ENCODE measurements around the gene TEX51.

TEX51 gene

DNA sequence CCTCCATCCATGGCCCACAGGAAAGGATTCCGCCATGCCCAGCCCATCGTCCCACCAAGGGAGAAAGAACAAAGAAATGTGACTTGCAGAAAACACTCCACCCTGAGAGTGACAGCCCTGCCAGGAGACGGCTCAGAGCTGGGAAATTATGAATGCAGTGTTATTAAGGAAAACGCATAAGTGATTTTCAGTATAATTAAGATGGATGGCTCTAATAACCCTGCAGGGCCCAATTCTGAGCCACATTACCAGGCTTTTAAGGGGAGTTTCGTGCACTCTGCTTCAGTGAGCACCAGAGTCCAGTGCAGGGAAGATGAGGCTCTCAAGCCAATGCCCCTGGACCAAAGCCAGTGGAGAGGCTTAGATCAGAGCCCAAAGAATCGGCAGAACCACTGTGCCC, 10.6 kb upstream of the TEX51 start:
- peaks cover 0 to 8% of the 10 kb centered on the region in 2 experiments for H3K4me1 ChIP-seq (ENCODE audit: control insufficient read depth in 1 of 2, insufficient read depth in 1 of 2, low read depth in 1 of 2, low read length in 1 of 2)
- no peak overlapping the region for H3K27ac ChIP-seq
- H3K27me3 ChIP-seq: peaks cover 20% of the 10 kb centered on the region
- H3K9me3 ChIP-seq: no peaks in the 10 kb centered on the region
- TF ChIP-seq, protein P1, sequence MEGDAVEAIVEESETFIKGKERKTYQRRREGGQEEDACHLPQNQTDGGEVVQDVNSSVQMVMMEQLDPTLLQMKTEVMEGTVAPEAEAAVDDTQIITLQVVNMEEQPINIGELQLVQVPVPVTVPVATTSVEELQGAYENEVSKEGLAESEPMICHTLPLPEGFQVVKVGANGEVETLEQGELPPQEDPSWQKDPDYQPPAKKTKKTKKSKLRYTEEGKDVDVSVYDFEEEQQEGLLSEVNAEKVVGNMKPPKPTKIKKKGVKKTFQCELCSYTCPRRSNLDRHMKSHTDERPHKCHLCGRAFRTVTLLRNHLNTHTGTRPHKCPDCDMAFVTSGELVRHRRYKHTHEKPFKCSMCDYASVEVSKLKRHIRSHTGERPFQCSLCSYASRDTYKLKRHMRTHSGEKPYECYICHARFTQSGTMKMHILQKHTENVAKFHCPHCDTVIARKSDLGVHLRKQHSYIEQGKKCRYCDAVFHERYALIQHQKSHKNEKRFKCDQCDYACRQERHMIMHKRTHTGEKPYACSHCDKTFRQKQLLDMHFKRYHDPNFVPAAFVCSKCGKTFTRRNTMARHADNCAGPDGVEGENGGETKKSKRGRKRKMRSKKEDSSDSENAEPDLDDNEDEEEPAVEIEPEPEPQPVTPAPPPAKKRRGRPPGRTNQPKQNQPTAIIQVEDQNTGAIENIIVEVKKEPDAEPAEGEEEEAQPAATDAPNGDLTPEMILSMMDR (IDR thresholded peaks at IDR 0.05): no peak
- no peak overlapping the region for H3K4me3 ChIP-seq (ENCODE audit: low read depth in 1 of 2, low read length in 1 of 2)
- no peaks in the 10 kb centered on the region for H3K36me3 ChIP-seq

DNA sequence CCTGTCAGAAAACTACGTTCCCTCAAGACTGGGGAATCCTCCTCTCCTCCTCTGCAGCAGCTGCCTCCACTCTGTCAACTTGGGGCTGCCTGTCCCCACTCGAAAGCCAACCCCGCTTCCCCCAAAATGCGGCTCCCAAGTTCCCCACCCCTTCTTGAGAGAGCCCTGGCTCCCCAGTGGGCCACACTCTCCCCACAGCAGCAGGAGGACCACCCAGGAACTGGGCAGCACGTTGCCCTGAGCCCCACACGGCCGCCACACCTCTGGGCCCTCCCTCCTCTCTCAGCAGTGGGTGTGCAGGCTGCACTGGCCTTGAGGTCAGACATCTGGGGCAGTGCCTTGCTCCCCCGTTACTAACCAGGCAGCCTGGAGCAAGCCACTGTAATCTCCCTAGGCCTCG, 9.6 kb upstream of the TEX51 start:
- no peaks in the 10 kb centered on the region for H3K36me3 ChIP-seq
- no peaks in the 10 kb centered on the region for H3K9me3 ChIP-seq
- H3K27me3 ChIP-seq: peaks cover 20% of the 10 kb centered on the region
- TF ChIP-seq, protein P1 (IDR thresholded peaks at IDR 0.05): no peak
- no peak overlapping the region for H3K27ac ChIP-seq
- peaks cover 0 to 8% of the 10 kb centered on the region in 2 experiments for H3K4me1 ChIP-seq (ENCODE audit: control insufficient read depth in 1 of 2, insufficient read depth in 1 of 2, low read depth in 1 of 2, low read length in 1 of 2)
- H3K4me3 ChIP-seq (ENCODE audit: low read depth in 1 of 2, low read length in 1 of 2): no peak overlapping the region

DNA sequence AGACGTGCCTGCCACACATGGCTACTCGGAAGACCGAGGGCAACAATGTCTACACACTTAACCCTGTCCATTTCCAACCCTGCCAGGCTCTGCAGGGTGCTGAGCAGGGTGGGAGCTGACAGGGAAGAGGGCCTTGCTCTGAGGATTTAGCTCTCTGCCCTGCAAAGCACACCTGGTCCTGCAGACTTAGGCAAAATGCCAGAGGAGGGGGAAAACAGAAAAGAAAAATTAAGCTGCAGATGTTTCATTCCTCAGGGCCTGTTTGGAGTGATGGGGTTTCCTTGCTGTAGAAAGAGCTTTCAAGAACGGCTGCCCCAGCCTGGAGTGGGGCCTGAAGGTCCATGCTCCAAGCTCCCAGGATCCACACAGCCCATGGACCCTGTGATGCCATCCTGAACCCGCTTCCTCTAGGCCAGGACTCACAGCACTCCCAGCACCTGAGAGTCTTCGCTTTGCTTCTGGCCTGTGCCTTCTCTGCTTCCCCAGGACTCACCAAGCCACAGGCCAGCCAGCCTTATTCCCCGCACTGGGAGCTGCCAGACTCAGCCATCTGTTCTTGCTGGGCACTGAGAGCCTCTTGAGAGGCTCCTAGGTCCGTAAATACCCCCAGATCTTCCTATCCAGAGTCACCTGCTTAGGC, 9.1 kb upstream of the TEX51 start:
- no peaks in the 10 kb centered on the region for H3K9me3 ChIP-seq
- H3K36me3 ChIP-seq: no peaks in the 10 kb centered on the region
- peaks cover 0 to 8% of the 10 kb centered on the region in 2 experiments for H3K4me1 ChIP-seq (ENCODE audit: control insufficient read depth in 1 of 2, insufficient read depth in 1 of 2, low read depth in 1 of 2, low read length in 1 of 2)
- H3K27ac ChIP-seq: no peak overlapping the region
- peaks cover 20% of the 10 kb centered on the region for H3K27me3 ChIP-seq
- TF ChIP-seq, protein P1 (IDR thresholded peaks at IDR 0.05): no peak
- no peak overlapping the region for H3K4me3 ChIP-seq (ENCODE audit: low read depth in 1 of 2, low read length in 1 of 2)

DNA sequence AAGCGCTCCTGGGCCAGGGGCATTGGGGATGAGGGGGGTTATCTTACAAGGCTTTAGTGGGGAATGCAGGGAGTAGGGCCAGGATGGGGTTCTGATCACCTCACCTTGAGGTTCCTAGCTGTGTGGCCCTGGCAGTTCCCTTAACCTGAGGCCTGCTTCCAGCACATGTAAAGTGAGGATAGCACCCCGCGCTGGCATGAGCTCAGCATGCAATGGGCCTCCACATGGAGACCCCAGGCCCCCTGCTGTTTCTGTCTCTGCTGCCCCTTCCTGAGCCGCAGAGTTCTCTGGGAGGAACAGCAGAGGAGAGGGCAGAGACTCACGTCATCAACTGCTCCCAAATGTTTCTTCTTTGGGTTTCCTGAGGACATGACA, 8.6 kb upstream of the TEX51 start:
- no peaks in the 10 kb centered on the region for H3K36me3 ChIP-seq
- H3K27ac ChIP-seq: no peak overlapping the region
- TF ChIP-seq, protein P1 (IDR thresholded peaks at IDR 0.05): no peak
- H3K9me3 ChIP-seq: no peaks in the 10 kb centered on the region
- no peak overlapping the region for H3K4me3 ChIP-seq (ENCODE audit: low read depth in 1 of 2, low read length in 1 of 2)
- peaks cover 20% of the 10 kb centered on the region for H3K27me3 ChIP-seq
- H3K4me1 ChIP-seq (ENCODE audit: control insufficient read depth in 1 of 2, insufficient read depth in 1 of 2, low read depth in 1 of 2, low read length in 1 of 2): peaks cover 0 to 8% of the 10 kb centered on the region in 2 experiments

DNA sequence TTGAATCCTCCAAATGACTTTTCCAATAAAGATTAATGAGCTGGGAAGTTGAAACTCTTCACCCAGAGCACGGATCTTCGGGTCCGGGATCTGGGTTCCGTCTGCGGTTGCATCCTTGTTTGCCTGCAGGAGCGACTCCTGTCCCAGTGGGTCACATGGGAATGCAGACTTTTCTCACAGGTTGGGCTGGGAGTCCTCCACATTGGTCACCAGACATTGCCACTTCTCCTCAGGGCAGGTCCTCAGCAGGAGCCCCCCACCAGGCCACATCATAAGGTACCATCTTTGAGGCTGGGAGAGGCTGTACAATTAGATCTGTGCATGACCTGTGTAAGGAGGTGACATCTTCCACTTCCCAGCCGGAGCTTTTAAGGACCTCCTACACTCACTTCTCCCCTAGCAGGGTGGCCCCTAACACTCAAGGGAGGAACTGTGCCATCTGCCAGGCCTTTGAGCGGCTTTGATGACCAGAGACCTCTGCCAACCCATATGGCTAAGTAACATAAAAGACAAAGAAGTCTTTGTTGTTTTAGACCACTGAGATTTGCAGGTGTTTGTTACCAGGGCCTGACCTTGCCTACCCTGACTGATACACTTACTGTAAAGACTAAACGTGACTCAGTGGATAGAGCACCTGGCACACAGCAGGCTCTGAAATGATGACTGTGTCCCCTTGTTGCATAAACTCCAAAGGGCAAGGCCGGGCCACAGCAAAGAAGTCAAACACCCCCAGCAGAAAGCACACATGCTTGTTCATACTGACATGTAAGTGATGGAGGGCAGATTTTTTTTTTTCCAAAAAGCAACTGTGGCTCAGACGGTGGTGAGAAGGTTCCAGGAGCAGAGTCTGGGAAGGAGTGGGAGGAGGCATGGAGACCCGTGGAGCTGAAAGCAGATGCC, 7.9 kb upstream of the TEX51 start:
- Histone ChIP-seq H3K36me3 (no peaks in the 10 kb centered on the region), H3K27ac (no peak overlapping the region), H3K27me3 (peaks cover 13% of the 10 kb centered on the region), H3K9me3 (no peaks in the 10 kb centered on the region), H3K4me1 (ENCODE audit: control insufficient read depth in 1 of 2, insufficient read depth in 1 of 2, low read depth in 1 of 2, low read length in 1 of 2) (peaks cover 0 to 8% of the 10 kb centered on the region in 2 experiments), H3K4me3 (ENCODE audit: low read depth in 1 of 2, low read length in 1 of 2) (no peak overlapping the region)
- TF ChIP-seq, protein P1 (IDR thresholded peaks at IDR 0.05): no peak

All from neutrophil (primary cell).